HCT116 (cell line): ENCODE results near the gene TLE4. TPM values are rescaled to one million over a fixed set of nuclear protein-coding genes. Genes with fewer than 3 reads are reported as not detected.

Experiments
- ATAC-seq: fragments of 200-7000 bp; cut with Tn5 transposase; 2 replicates; pipeline ENCODE4 v1.9.1; 2020; ENCODE audit warnings: mild to moderate bottlenecking, moderate library complexity
- BruUV-seq: library from RNA; stranded (reverse); fragments of 400-500 nt; replicated peaks from 2 replicates; lab custom pipeline; 2021; lab: Mats Ljungman, UMichigan
- CTCF ChIA-PET: fragments of 300-600 bp; sonication (Branson Sonifier 250); formaldehyde crosslinking; loops from one replicate; lab custom pipeline; 2021; ENCODE audit warnings: antibody characterized with exemption; lab: Charles Lee
- POLR2A ChIA-PET: fragments of 300-600, 350-600 bp; sonication (Branson Sonifier 250); formaldehyde crosslinking; loops from one replicate; lab custom pipeline; 2021; ENCODE audit warnings: antibody characterized with exemption; lab: Charles Lee
- RAD21 ChIA-PET, 2 experiments: fragments of 300-600 bp; sonication (Branson Sonifier 250); formaldehyde crosslinking; loops; one replicate each; lab custom pipeline; 2023; ENCODE audit warnings: low total read pairs in 2 of 2; ENCODE audit not compliant: uncharacterized antibody in 2 of 2, unreplicated experiment in 2 of 2, low non-redundant PET in 1 of 2; lab: Charles Lee
- DNase-seq: peaks from one replicate; pipeline ENCODE4 v3.0.0-alpha.2; 2010; ENCODE audit warnings: low read depth, low spot score
- H2AFZ ChIP-seq: fragments of 200-600 bp; shearing (Covaris generic), sonication (generic); 2 replicates; pipeline ENCODE4 v1.6.1; 2017; ENCODE audit warnings: low read depth, mixed run types, mixed read lengths, antibody characterized with exemption, low read length; ENCODE audit not compliant: poor library complexity, severe bottlenecking
- H3K27ac ChIP-seq: 2 replicates; pipeline ENCODE4 v1.5.1; 2012; ENCODE audit warnings: low read depth, low read length
- H3K27me3 ChIP-seq: fragments of 200-600 bp; sonication (generic); 2 replicates; pipeline ENCODE4 v1.6.1; 2016; ENCODE audit warnings: mixed run types, low read length, mixed read lengths; ENCODE audit not compliant: insufficient read depth
- H3K36me3 ChIP-seq, 2 experiments: fragments of 200-500 bp in 1 of 2; fragments of 200-600 bp in 1 of 2; sonication (Bioruptor generic) in 1 of 2; sonication (generic) in 1 of 2; 2 replicates each; pipeline versions ENCODE4 v1.5.1 to v1.6.1; 2014 to 2016; ENCODE audit warnings: low read length in 2 of 2, inconsistent platforms in 1 of 2, mixed read lengths in 1 of 2, mixed run types in 1 of 2; ENCODE audit not compliant: insufficient read depth in 2 of 2, control insufficient read depth in 1 of 2
- H3K4me1 ChIP-seq, 2 experiments: fragments of 200-600 bp in 1 of 2; sonication (generic) in 1 of 2; 2 replicates each; pipeline versions ENCODE4 v1.5.1 to v1.6.1; 2012 to 2017; ENCODE audit warnings: low read length in 2 of 2, inconsistent platforms in 1 of 2, mild to moderate bottlenecking in 1 of 2, mixed read lengths in 1 of 2, mixed run types in 1 of 2, moderate library complexity in 1 of 2; ENCODE audit not compliant: insufficient read depth in 2 of 2, control insufficient read depth in 1 of 2
- H3K4me2 ChIP-seq: fragments of 200-600 bp; sonication (generic); 2 replicates; pipeline ENCODE4 v1.6.1; 2017; ENCODE audit warnings: mixed run types, low read length, mixed read lengths
- H3K4me3 ChIP-seq, 2 experiments: fragments of 200-600 bp in 1 of 2; sonication (generic) in 1 of 2; replicated peaks in 1 of 2; 2 replicates each; pipeline ENCODE4 v1.5.1; 2011 to 2016; ENCODE audit warnings: low read length in 2 of 2, control low read depth in 1 of 2, low read depth in 1 of 2, mild to moderate bottlenecking in 1 of 2, mixed read lengths in 1 of 2, mixed run types in 1 of 2
- H3K79me2 ChIP-seq: fragments of 200-600 bp; sonication (generic); 2 replicates; pipeline ENCODE4 v1.6.1; 2017; ENCODE audit warnings: mild to moderate bottlenecking, mixed run types, low read length, moderate library complexity, mixed read lengths; ENCODE audit not compliant: insufficient read depth
- H3K9ac ChIP-seq: fragments of 200-600 bp; sonication (generic); 2 replicates; pipeline ENCODE4 v1.6.1; 2016; ENCODE audit warnings: low read length, mixed read lengths
- H3K9me2 ChIP-seq: fragments of 200-600 bp; sonication (generic), shearing (Covaris generic); 2 replicates; pipeline ENCODE4 v1.6.1; 2017; ENCODE audit warnings: mixed run types, mild to moderate bottlenecking, moderate library complexity; ENCODE audit not compliant: insufficient read depth
- H3K9me3 ChIP-seq, 2 experiments: fragments of 200-500 bp in 1 of 2; fragments of 200-600 bp in 1 of 2; sonication (Bioruptor generic) in 1 of 2; sonication (generic) in 1 of 2; 2 replicates each; pipeline ENCODE4 v1.6.1; 2014 to 2017; ENCODE audit warnings: low read length in 2 of 2, mixed read lengths in 2 of 2, inconsistent platforms in 1 of 2, low read depth in 1 of 2, mild to moderate bottlenecking in 1 of 2, mixed run types in 1 of 2, moderate library complexity in 1 of 2; ENCODE audit not compliant: control insufficient read depth in 1 of 2, insufficient read depth in 1 of 2
- H4K20me1 ChIP-seq: fragments of 200-600 bp; sonication (generic), shearing (Covaris generic); 2 replicates; pipeline ENCODE4 v1.6.1; 2017; ENCODE audit warnings: mixed run types, mild to moderate bottlenecking, moderate library complexity; ENCODE audit not compliant: insufficient read depth
- CTCF ChIP-seq, 3 experiments: fragments of 200-600 bp in 1 of 3; sonication (generic) in 1 of 3; IDR thresholded peaks in 2 of 3; conservative IDR thresholded peaks in 1 of 3; 2 replicates each; pipeline ENCODE4 v1.5.1; 2012 to 2017; ENCODE audit warnings: low read depth in 2 of 3, low read length in 2 of 3, antibody characterized with exemption in 1 of 3, borderline replicate concordance in 1 of 3, control low read depth in 1 of 3, mild to moderate bottlenecking in 1 of 3, mixed read lengths in 1 of 3, mixed run types in 1 of 3, moderate library complexity in 1 of 3; ENCODE audit not compliant: insufficient read depth in 1 of 3
- EGR1 ChIP-seq: IDR thresholded peaks from 2 replicates; pipeline ENCODE4 v1.6.1; 2012; ENCODE audit warnings: low read depth
- EZH2 ChIP-seq: fragments of 200-600 bp; sonication (generic); IDR thresholded peaks from 2 replicates; pipeline ENCODE4 v1.6.1; 2017; ENCODE audit warnings: antibody characterized with exemption, mixed run types
- JUND ChIP-seq: IDR thresholded peaks from 2 replicates; pipeline ENCODE4 v1.6.1; 2012
- RAD21 ChIP-seq: IDR thresholded peaks from 2 replicates; pipeline ENCODE4 v1.6.1; 2012; ENCODE audit warnings: low read depth, mild to moderate bottlenecking
- SIN3A ChIP-seq: IDR thresholded peaks from 2 replicates; pipeline ENCODE4 v1.6.1; 2012; ENCODE audit warnings: low read depth
- SP1 ChIP-seq: IDR thresholded peaks from 2 replicates; pipeline ENCODE4 v1.6.1; 2012; ENCODE audit warnings: low read depth
- YY1 ChIP-seq: IDR thresholded peaks from 2 replicates; pipeline ENCODE4 v1.6.1; 2011; ENCODE audit warnings: low read length, low read depth, moderate library complexity, mild to moderate bottlenecking; ENCODE audit not compliant: insufficient replicate concordance; ENCODE audit errors: extremely low read depth
- ZFX ChIP-seq: fragments of 450-650 bp; IDR thresholded peaks from 2 replicates; pipeline ENCODE4 v1.6.1; 2017
- ZNF274 ChIP-seq: fragments of 200-500 bp; sonication (Bioruptor generic); IDR thresholded peaks from 2 replicates; pipeline ENCODE4 v1.6.1; 2014; ENCODE audit warnings: mild to moderate bottlenecking, low read depth, low read length, inconsistent platforms
- intact Hi-C: fragments of 100-400 bp; cut with micrococcal nuclease; formaldehyde crosslinking; loops from 2 replicates; pipeline ENCODE4 v1.10.0; 2022
- total RNA-seq: library from RNA; stranded (reverse); gene quantifications from one replicate; pipeline ENCODE4 v1.2.1, GENCODE V29; 2021; ENCODE audit not compliant: unreplicated experiment
- TF ChIP-seq, protein P1 (sequence below): IDR thresholded peaks from 2 replicates; pipeline ENCODE4 v1.6.1; 2012
- TF ChIP-seq, protein P2 (sequence below): IDR thresholded peaks from 2 replicates; pipeline ENCODE4 v1.6.1; 2012; ENCODE audit warnings: low read depth

Gene TLE4
- total RNA-seq, 1 experiment from 2014 or later: 0.39 TPM

DNA sequence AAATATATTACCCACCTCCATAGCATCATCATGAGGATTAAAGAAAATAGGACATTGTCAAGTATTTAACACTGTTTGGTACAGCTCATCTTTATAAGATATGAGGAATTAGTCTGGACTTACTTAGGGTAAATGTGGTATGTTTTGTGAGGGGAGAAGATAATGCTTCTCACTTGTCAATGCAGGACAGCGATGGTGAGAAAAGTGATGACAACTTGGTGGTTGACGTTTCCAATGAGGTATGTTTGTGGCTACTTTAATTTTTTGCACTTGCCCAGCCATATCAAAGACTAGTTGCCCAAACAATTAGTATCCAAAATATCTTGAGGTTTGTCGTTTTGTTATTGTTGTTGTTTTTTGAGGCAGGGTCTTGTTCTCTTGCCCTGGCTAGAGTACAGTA, 133.9 kb downstream of the TLE4 start:
- H3K9ac ChIP-seq: no peak overlapping the region
- no peaks in the 10 kb centered on the region for H3K36me3 ChIP-seq
- H3K79me2 ChIP-seq: no peaks in the 10 kb centered on the region
- H3K9me3 ChIP-seq: peaks cover 7 to 35% of the 10 kb centered on the region in 2 experiments; a peak in 2 of 4 replicates
- no peaks in the 10 kb centered on the region for H3K9me2 ChIP-seq
- no TSS peak for BruUV-seq
- ATAC-seq (no peak), DNase-seq (no peak)
- no peaks in the 10 kb centered on the region for H3K4me1 ChIP-seq
- TF ChIP-seq, protein P1, sequence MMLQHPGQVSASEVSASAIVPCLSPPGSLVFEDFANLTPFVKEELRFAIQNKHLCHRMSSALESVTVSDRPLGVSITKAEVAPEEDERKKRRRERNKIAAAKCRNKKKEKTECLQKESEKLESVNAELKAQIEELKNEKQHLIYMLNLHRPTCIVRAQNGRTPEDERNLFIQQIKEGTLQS: no peak
- TF ChIP-seq SIN3A: no peak
- no peak for TF ChIP-seq EZH2
- TF ChIP-seq ZFX: no peak
- TF ChIP-seq EGR1: no peak
- no peak overlapping the region for H3K27ac ChIP-seq
- CTCF ChIA-PET: no interaction called here
- intact Hi-C loops: no loop called here
- H3K4me3 ChIP-seq: no peak overlapping the region
- POLR2A ChIA-PET: no interaction called here
- H3K4me2 ChIP-seq: no peak overlapping the region
- RAD21 ChIA-PET: no interaction called here
- no peak overlapping the region for H2AFZ ChIP-seq
- H4K20me1 ChIP-seq: no peaks in the 10 kb centered on the region
- no peaks in the 10 kb centered on the region for H3K27me3 ChIP-seq

GRCh38 chr9:79706512-79706911, 134.7 kb downstream of the TLE4 start:
- TF ChIP-seq SIN3A (no peak), EGR1 (no peak), YY1 (no peak), ZNF274 (no peak), JUND (no peak), SP1 (no peak), CTCF (IDR thresholded peaks at IDR 0.05 in 2 of 3, conservative IDR thresholded peaks at IDR 0.05 in 1 of 3; ENCODE audit: borderline replicate concordance in 1 of 3, insufficient read depth in 1 of 3, low read depth in 2 of 3, low read length in 2 of 3) (no peak), RAD21 (no peak)
- TF ChIP-seq, protein P2, sequence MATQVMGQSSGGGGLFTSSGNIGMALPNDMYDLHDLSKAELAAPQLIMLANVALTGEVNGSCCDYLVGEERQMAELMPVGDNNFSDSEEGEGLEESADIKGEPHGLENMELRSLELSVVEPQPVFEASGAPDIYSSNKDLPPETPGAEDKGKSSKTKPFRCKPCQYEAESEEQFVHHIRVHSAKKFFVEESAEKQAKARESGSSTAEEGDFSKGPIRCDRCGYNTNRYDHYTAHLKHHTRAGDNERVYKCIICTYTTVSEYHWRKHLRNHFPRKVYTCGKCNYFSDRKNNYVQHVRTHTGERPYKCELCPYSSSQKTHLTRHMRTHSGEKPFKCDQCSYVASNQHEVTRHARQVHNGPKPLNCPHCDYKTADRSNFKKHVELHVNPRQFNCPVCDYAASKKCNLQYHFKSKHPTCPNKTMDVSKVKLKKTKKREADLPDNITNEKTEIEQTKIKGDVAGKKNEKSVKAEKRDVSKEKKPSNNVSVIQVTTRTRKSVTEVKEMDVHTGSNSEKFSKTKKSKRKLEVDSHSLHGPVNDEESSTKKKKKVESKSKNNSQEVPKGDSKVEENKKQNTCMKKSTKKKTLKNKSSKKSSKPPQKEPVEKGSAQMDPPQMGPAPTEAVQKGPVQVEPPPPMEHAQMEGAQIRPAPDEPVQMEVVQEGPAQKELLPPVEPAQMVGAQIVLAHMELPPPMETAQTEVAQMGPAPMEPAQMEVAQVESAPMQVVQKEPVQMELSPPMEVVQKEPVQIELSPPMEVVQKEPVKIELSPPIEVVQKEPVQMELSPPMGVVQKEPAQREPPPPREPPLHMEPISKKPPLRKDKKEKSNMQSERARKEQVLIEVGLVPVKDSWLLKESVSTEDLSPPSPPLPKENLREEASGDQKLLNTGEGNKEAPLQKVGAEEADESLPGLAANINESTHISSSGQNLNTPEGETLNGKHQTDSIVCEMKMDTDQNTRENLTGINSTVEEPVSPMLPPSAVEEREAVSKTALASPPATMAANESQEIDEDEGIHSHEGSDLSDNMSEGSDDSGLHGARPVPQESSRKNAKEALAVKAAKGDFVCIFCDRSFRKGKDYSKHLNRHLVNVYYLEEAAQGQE: no peak
- TF ChIP-seq, all 23 proteins: peak for 0
- CTCF ChIA-PET: no interaction called here

More at GRCh38 chr9:79706512-79706911, 134.7 kb downstream of the TLE4 start:
- no peaks in the 10 kb centered on the region for H3K79me2 ChIP-seq
- no peak overlapping the region for H3K4me2 ChIP-seq
- no peak overlapping the region for H2AFZ ChIP-seq
- H4K20me1 ChIP-seq: no peaks in the 10 kb centered on the region
- no peak overlapping the region for H3K9ac ChIP-seq
- H3K36me3 ChIP-seq: no peaks in the 10 kb centered on the region
- RAD21 ChIA-PET: no interaction called here
- intact Hi-C loops: no loop called here
- BruUV-seq: no TSS peak
- ATAC-seq (no peak), DNase-seq (no peak)
- no peak overlapping the region for H3K4me3 ChIP-seq
- H3K4me1 ChIP-seq: no peaks in the 10 kb centered on the region
- H3K9me2 ChIP-seq: no peaks in the 10 kb centered on the region
- POLR2A ChIA-PET: no interaction called here
- H3K27me3 ChIP-seq: no peaks in the 10 kb centered on the region
- H3K9me3 ChIP-seq: peaks cover 11 to 32% of the 10 kb centered on the region in 2 experiments; a peak in 2 of 4 replicates
- no peak overlapping the region for H3K27ac ChIP-seq
